H1 (cell line): ENCODE results near the gene CREG2. TPM values are rescaled to one million over a fixed set of nuclear protein-coding genes. Genes with fewer than 3 reads are reported as not detected.

ENCODE experiments used
- CTCF ChIA-PET: fragments of 300-600 bp; sonication (Branson Sonifier 250); formaldehyde crosslinking; loops from one replicate; lab custom pipeline; 2021; ENCODE audit not compliant: partially characterized antibody; lab: Charles Lee
- POLR2A ChIA-PET: fragments of 300-600 bp; sonication (Branson Sonifier 250); formaldehyde crosslinking; loops from one replicate; lab custom pipeline; 2021; ENCODE audit warnings: inconsistent platforms; ENCODE audit not compliant: partially characterized antibody; lab: Charles Lee
- DNase-seq, 2 experiments: peaks; one replicate each; pipeline versions ENCODE4 v3.0.0 to v3.0.0-alpha.2; 2010 to 2022; ENCODE audit warnings: low spot score in 2 of 2, low read depth in 1 of 2, mixed read lengths in 1 of 2
- FAIRE-seq: peaks from 2 replicates; lab custom pipeline; 2011; peaks lifted over from hg19 to GRCh38; lab: Jason Lieb, UNC
- H2AFZ ChIP-seq: 2 replicates; pipeline ENCODE4 v1.8.1; 2012; ENCODE audit warnings: low read length, inconsistent platforms
- H2AK5ac ChIP-seq: 2 replicates; pipeline ENCODE4 v1.6.1; 2013; ENCODE audit warnings: low read depth, low read length
- H2BK120ac ChIP-seq: replicated peaks from 2 replicates; pipeline ENCODE3; 2013; ENCODE audit warnings: low read depth, low read length, inconsistent platforms
- H2BK12ac ChIP-seq: 2 replicates; pipeline ENCODE4 v1.6.1; 2013; ENCODE audit warnings: low read depth, low read length
- H2BK15ac ChIP-seq: 2 replicates; pipeline ENCODE4 v1.6.1; 2013; ENCODE audit warnings: low read length
- H2BK20ac ChIP-seq: 2 replicates; pipeline ENCODE4 v1.6.1; 2013; ENCODE audit warnings: low read length
- H2BK5ac ChIP-seq: 2 replicates; pipeline ENCODE4 v1.6.1; 2013; ENCODE audit warnings: low read depth, low read length
- H3K14ac ChIP-seq: 2 replicates; pipeline ENCODE4 v1.6.1; 2013; ENCODE audit warnings: inconsistent platforms; ENCODE audit not compliant: insufficient read length
- H3K18ac ChIP-seq: 2 replicates; pipeline ENCODE4 v1.6.1; 2013; ENCODE audit warnings: low read length; ENCODE audit errors: extremely low read depth
- H3K23ac ChIP-seq: 2 replicates; pipeline ENCODE4 v1.6.1; 2013; ENCODE audit warnings: inconsistent platforms; ENCODE audit not compliant: insufficient read length
- H3K23me2 ChIP-seq: 2 replicates; pipeline ENCODE4 v1.6.1; 2013; ENCODE audit warnings: low read depth, low read length
- H3K27ac ChIP-seq: 2 replicates; pipeline ENCODE4 v1.6.1; 2011; ENCODE audit warnings: low read depth, low read length, inconsistent platforms
- H3K27me3 ChIP-seq, 4 experiments: replicated peaks in 1 of 4; 1 replicate in 1 of 4; 2 replicates in 3 of 4; pipeline versions ENCODE4 v1.6.1 to v1.8.1; 2011 to 2013; ENCODE audit warnings: low read length in 3 of 4, mild to moderate bottlenecking in 3 of 4, inconsistent platforms in 2 of 4, mixed read lengths in 2 of 4, moderate library complexity in 1 of 4; ENCODE audit not compliant: control insufficient read depth in 3 of 4, insufficient read depth in 3 of 4; ENCODE audit errors: extremely low read depth in 1 of 4
- H3K36me3 ChIP-seq, 4 experiments: 2 replicates each; pipeline versions ENCODE4 v1.6.1 to v1.8.1; 2011 to 2013; ENCODE audit warnings: mild to moderate bottlenecking in 4 of 4, low read length in 3 of 4, moderate library complexity in 2 of 4, control low read depth in 1 of 4, inconsistent platforms in 1 of 4; ENCODE audit not compliant: insufficient read depth in 4 of 4, control insufficient read depth in 2 of 4
- H3K4ac ChIP-seq: replicated peaks from 2 replicates; pipeline ENCODE3; 2013; ENCODE audit warnings: low read length, low read depth, mixed read lengths, inconsistent platforms; ENCODE audit not compliant: insufficient read length
- H3K4me1 ChIP-seq, 4 experiments: replicated peaks in 1 of 4; 1 replicate in 1 of 4; 2 replicates in 3 of 4; pipeline versions ENCODE4 v1.6.1 to v1.8.1; 2011 to 2013; ENCODE audit warnings: low read length in 3 of 4, inconsistent platforms in 2 of 4, mixed read lengths in 1 of 4; ENCODE audit not compliant: insufficient read depth in 4 of 4, control insufficient read depth in 3 of 4
- H3K4me2 ChIP-seq, 2 experiments: 2 replicates each; pipeline versions ENCODE4 v1.6.1 to v1.8.1; 2011 to 2013; ENCODE audit warnings: low read depth in 2 of 2, low read length in 2 of 2, control low read depth in 1 of 2, inconsistent platforms in 1 of 2, mild to moderate bottlenecking in 1 of 2; ENCODE audit not compliant: insufficient read depth in 1 of 2
- H3K4me3 ChIP-seq, 4 experiments: fragments of 200-600, 300-600 bp in 1 of 4; sonication (generic), shearing (Covaris generic), sonication (Bioruptor Twin) in 1 of 4; 2 replicates each; pipeline versions ENCODE4 v1.5.1 to v1.8.1; 2011 to 2016; ENCODE audit warnings: low read length in 4 of 4, low read depth in 3 of 4, control low read depth in 2 of 4, inconsistent platforms in 2 of 4, mild to moderate bottlenecking in 2 of 4, mixed read lengths in 1 of 4, moderate library complexity in 1 of 4; ENCODE audit not compliant: insufficient read depth in 2 of 4; ENCODE audit errors: extremely low read depth in 1 of 4
- H3K56ac ChIP-seq: replicated peaks from 2 replicates; pipeline ENCODE3; 2013; ENCODE audit warnings: low read depth, mild to moderate bottlenecking, mixed read lengths, low read length, inconsistent platforms; ENCODE audit not compliant: insufficient read length
- H3K79me1 ChIP-seq: 2 replicates; pipeline ENCODE4 v1.6.1; 2013; ENCODE audit warnings: low read depth, low read length, control low read depth
- H3K79me2 ChIP-seq, 2 experiments: 2 replicates each; pipeline versions ENCODE4 v1.6.1 to v1.8.1; 2012 to 2013; ENCODE audit warnings: low read length in 2 of 2, mild to moderate bottlenecking in 2 of 2, inconsistent platforms in 1 of 2; ENCODE audit not compliant: insufficient read depth in 2 of 2, control insufficient read depth in 1 of 2
- H3K9ac ChIP-seq, 4 experiments: replicated peaks in 1 of 4; 1 replicate in 1 of 4; 2 replicates in 3 of 4; pipeline versions ENCODE4 v1.6.1 to v1.8.1; 2011 to 2013; ENCODE audit warnings: low read depth in 3 of 4, low read length in 3 of 4, control low read depth in 2 of 4, mild to moderate bottlenecking in 2 of 4, moderate library complexity in 2 of 4, inconsistent platforms in 1 of 4; ENCODE audit errors: extremely low read depth in 1 of 4
- H3K9me3 ChIP-seq, 2 experiments: 2 replicates each; pipeline versions ENCODE4 v1.6.1 to v1.8.1; 2012 to 2013; ENCODE audit warnings: mild to moderate bottlenecking in 2 of 2, moderate library complexity in 2 of 2, control low read depth in 1 of 2, inconsistent platforms in 1 of 2, low read depth in 1 of 2, low read length in 1 of 2, mixed read lengths in 1 of 2; ENCODE audit not compliant: insufficient read depth in 2 of 2
- H4K20me1 ChIP-seq, 2 experiments: replicated peaks in 1 of 2; 2 replicates each; pipeline versions ENCODE3 to v1.8.1; 2011 to 2013; ENCODE audit warnings: inconsistent platforms in 2 of 2, low read length in 2 of 2, mild to moderate bottlenecking in 1 of 2; ENCODE audit not compliant: insufficient read depth in 2 of 2, control insufficient read depth in 1 of 2
- H4K5ac ChIP-seq: 2 replicates; pipeline ENCODE4 v1.6.1; 2013; ENCODE audit warnings: low read length, low read depth, mixed read lengths, inconsistent platforms; ENCODE audit not compliant: insufficient read length
- H4K8ac ChIP-seq: 2 replicates; pipeline ENCODE4 v1.8.0; 2013; ENCODE audit warnings: mild to moderate bottlenecking, moderate library complexity, low read length, inconsistent platforms; ENCODE audit not compliant: insufficient read depth; ENCODE audit errors: extremely low read depth
- H4K91ac ChIP-seq: replicated peaks from 2 replicates; pipeline ENCODE3; 2013; ENCODE audit warnings: low read length, mixed read lengths, inconsistent platforms; ENCODE audit not compliant: insufficient read length
- GTF2F1 ChIP-seq: IDR thresholded peaks from 2 replicates; pipeline ENCODE4 v1.6.1; 2012; ENCODE audit warnings: low read depth, low read length, improper control_type of control experiment, borderline replicate concordance
- MAFK ChIP-seq: IDR thresholded peaks from 2 replicates; pipeline ENCODE4 v1.6.1; 2012; ENCODE audit warnings: low read depth, mild to moderate bottlenecking, improper control_type of control experiment, low read length
- SIX5 ChIP-seq: IDR thresholded peaks from 2 replicates; pipeline ENCODE4 v1.6.1; 2011; ENCODE audit warnings: mild to moderate bottlenecking, low read depth, low read length
- ZNF274 ChIP-seq: IDR thresholded peaks from 2 replicates; pipeline ENCODE4 v1.7.0; 2012; ENCODE audit warnings: low read length, borderline replicate concordance; ENCODE audit errors: extremely low read depth
- WGBS, 2 experiments: shearing (Covaris generic) in 1 of 2; methylation state at CpG; one replicate each; pipeline versions ENCODE4 v1.1.6 to v1.1.7; 2013 to 2015; ENCODE audit warnings: low lambda C conversion rate in 2 of 2, mixed read lengths in 2 of 2, inconsistent platforms in 1 of 2, low coverage in 1 of 2, missing lambda C conversion rate in 1 of 2; ENCODE audit not compliant: insufficient replicate concordance in 2 of 2, insufficient coverage in 1 of 2, insufficient read length in 1 of 2; ENCODE audit errors: extremely low coverage in 1 of 2, missing lambda C conversion rate in 1 of 2; 5-methylcytosine and 5-hydroxymethylcytosine counted together
- polyA plus RNA-seq, 7 experiments: library from polyadenylated mRNA; depleted of rRNA in 3 of 7; stranded (reverse) in 5 of 7; unstranded in 2 of 7; fragments of >200 nt in 5 of 7; fragments of 200-250 nt in 2 of 7; gene quantifications; 1 replicate in 5 of 7; 2 replicates in 1 of 7; 4 replicates in 1 of 7; pipeline versions ENCODE4 v1.2.1 to v1.2.3, GENCODE V29; 2011 to 2013; ENCODE audit warnings: missing spikeins in 2 of 7, mixed read lengths in 2 of 7
- total RNA-seq: library from RNA; stranded (reverse); fragmentation: NEBNext Ultra II Directional; extraction: Animal tissue kit (Norgen Biotek cat#: 25700); gene quantifications from 2 replicates; pipeline ENCODE4 v1.2.1, GENCODE V29; 2021

Gene CREG2
- total and polyA plus RNA-seq, 2 of the 8 experiments (the other 6 are each of a cell fraction or from before 2014, with no cell fraction given) = 2.0 to 2.2 TPM

DNA sequence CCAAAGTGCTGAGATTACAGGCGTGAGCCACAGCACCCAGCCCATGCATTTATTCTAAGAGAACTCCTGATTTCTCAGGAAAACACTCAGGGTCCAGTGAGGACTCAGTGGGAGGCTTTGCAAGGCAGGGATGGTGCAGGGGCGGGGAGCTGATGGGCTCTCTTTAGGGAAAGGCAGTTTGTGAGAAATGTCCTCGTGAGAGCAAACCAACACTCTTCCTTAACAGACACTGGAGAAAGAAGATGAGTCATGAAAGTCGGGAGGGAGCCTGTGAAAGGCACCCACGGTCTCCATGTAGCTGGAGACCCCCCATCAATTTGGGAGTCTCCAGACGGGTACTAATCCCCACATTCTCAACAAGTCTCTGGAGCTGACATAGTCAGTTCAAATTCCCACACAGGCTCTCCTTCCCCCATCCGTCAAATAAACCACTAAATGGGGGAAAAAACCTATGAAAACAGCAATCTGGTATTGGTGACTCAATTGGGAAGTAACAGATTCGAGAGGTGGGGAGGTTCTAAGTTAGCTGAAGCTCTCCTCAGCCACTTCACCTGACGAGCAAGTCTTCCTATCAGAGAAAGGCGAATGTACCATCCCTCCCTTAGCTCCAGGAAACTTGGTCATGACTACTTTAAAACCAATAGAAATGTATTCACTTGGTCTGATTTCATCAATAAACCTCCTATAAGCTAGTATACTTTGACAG lies 11.0 kb upstream of the CREG2 start:
- Histone ChIP-seq H4K8ac (no peak overlapping the region), H3K9ac (no peak overlapping the region), H3K4me1 (peaks cover 1 to 7% (median 3%) of the 10 kb centered on the region in 4 experiments; a peak in 4 of 7 replicates), H3K4me2 (no peak overlapping the region), H3K79me2 (no peaks in the 10 kb centered on the region), H3K79me1 (no peaks in the 10 kb centered on the region), H2BK5ac (no peak overlapping the region), H3K27ac (no peak overlapping the region), H4K20me1 (no peaks in the 10 kb centered on the region), H3K4me3 (no peak overlapping the region), H3K27me3 (no peaks in the 10 kb centered on the region), H4K5ac (no peak overlapping the region), H3K36me3 (no peaks in the 10 kb centered on the region), H2AFZ (no peak overlapping the region), H3K56ac (no peak overlapping the region), H2BK12ac (no peak overlapping the region), H3K23me2 (no peaks in the 10 kb centered on the region), H3K23ac (no peak overlapping the region), H2BK20ac (no peak overlapping the region), H4K91ac (no peak overlapping the region), H3K14ac (no peak overlapping the region), H2BK15ac (no peak overlapping the region), H3K9me3 (no peaks in the 10 kb centered on the region), H2BK120ac (no peak overlapping the region), H3K4ac (no peak overlapping the region), H2AK5ac (no peak overlapping the region), H3K18ac (no peak overlapping the region)
- FAIRE-seq (no peak), DNase-seq (no peak)
- ChIA-PET POLR2A (no interaction called here), CTCF (interaction anchor here (0.7 to 5.4 kb wide), 6 partner anchors 9 to 49 kb away, joined by 3 to 32 read pairs (median 3); partner anchors contain the start of gene CREG2)
- TF ChIP-seq SIX5 = no peak
- TF ChIP-seq ZNF274 = no peak
- TF ChIP-seq MAFK = no peak
- no peak for TF ChIP-seq GTF2F1
- 83% methylated on average over 10 of the region's 10 CpGs; no CpG with 5 or more reads in 1 of the 2 experiments for WGBS, 2 experiments
